ENCODE results near the gene USP6.
"Not testable (repeated sequence)": the region's sequence is repeated elsewhere in the genome, so short reads cannot be mapped to it uniquely, and the experiment has no call there.

The USP6 gene

GRCh38 chr17:5122586-5123342 lies 6.9 kb downstream of the USP6 start:
- DNase-seq, result no peak

DNA sequence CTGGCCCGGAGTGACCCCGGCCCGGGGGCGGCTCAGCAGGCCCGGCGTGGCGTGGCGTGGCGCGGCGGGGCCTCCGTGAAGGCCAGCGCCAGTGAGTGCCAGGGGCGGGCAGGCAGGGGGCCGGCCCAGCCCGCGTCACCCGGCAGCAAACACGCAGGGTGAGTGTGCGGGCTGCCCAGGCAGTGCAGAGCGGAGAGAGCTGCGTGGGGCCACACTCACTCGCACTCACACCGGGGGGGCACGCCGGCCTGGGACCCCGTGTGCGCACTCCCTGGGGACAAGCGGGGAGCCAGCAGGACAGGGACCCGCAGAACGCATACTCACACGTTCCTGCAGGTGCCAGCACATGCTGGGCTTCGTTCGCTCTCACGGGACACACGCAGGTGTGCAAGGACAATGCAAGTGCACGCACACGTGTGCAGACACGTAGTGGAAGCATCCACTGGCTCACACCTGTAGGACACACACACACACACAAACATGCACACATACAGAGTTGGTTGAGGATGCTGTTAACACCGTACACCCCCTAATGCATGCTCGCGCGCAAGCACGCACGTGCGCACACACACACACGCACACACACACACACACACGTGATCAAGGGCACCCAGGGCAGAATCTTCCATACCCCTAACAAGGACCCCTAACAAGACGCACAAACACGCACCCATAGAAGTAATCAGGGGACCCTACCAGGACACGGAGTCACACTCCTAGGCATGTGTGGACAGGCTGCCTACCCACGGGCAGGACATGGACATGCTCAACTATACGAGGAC lies 7.7 kb downstream of the USP6 start:
- no peak for DNase-seq

GRCh38 chr17:5124125-5124760 lies 8.4 kb downstream of the USP6 start:
- DNase-seq, result not testable (repeated sequence)

GRCh38 chr17:5124896-5125295 lies 9.1 kb downstream of the USP6 start:
- DNase-seq, result not testable (repeated sequence)

DNA sequence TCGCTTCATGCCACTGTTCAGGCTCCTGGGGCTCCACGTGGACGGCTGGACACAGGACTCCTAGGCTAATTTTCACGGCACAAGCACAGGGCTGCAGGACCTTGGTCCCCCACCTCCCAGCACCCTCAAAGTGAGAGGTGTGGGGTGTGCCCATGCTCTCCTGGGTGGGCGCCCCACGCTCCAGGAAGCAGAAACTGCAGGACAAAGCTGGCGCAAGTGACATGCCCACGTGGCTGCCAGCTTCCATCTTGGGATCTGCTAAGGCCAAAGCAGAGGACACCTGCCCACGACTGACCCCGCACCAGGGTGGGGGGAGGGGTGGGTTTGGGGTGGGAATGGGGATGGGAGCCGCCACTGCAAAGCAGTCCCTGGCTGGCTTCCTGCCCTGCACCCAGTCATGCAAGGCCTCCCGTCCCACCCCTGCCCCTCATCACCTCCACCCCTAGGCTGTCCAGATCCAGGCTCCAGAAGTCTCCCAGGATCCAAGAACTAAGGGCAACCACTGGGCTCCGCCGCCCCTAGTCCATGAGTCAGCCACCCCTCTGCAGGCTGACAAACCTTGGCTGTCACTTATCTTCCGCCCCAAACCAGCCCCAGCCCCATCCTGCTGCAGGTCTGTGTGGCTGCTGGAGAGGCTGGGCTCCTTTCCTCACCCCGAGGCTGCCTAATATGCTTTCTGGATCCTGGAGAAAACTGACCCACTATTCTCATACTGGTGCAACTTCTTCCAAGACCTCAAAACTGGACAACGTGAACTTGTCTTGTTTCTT lies 11.1 kb downstream of the USP6 start:
- no peak for DNase-seq

DNA sequence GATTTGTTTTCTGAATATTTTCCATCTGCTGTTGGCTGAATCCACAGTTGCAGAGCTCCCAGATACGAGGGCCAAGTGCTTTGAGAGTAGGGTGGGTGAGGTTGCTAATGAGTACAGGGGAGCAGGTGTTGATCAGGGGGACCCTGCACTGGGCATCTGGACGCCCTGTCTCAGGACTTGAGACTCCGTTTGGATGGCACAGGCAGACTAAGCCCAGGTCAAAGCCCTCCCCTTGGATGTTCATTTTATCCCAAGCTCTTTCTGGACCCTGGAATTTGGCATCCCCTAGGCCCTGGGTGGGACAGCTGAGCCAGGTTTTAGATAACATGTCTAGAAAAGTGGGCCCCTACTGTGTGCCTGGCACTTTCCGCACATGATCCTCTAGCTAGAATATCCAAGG lies 12.1 kb downstream of the USP6 start:
- no peak for DNase-seq

GRCh38 chr17:5128387-5128786 lies 12.6 kb downstream of the USP6 start:
- DNase-seq, result not testable (repeated sequence)

DNA sequence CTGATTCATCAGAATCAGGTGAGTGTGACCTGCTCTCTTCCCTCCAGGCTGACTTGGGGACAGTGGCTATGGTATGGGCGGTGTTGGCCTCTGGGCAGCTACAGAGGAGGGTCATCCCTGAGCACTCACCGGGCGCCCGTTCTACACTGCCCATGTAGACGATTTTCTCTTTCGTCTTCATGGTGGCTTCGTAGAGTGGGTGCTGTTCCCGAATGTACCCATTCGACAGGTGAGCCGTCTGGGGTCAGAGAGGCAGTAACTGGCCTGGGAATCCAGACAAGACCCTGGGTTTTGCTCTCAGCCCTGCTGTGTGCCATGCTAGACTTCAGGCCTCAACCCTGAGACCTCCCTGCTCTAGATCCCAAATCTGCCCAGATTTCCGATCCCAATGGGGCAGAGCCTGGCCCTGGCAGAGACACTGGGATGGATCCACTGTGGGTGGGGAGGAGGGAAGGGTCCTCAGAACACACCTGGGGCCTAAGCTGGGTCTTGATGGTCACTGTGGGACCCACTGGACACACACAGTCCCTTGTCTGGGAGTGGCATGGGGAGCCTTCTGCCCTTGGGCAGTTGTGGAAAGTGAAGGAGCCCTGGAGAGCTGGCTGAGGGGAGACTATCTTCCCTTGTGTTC lies 13.2 kb downstream of the USP6 start:
- no peak for DNase-seq

- not testable (repeated sequence) for DNase-seq
Measured at GRCh38 chr17:5129770-5130169, 13.9 kb downstream of the USP6 start.

DNA sequence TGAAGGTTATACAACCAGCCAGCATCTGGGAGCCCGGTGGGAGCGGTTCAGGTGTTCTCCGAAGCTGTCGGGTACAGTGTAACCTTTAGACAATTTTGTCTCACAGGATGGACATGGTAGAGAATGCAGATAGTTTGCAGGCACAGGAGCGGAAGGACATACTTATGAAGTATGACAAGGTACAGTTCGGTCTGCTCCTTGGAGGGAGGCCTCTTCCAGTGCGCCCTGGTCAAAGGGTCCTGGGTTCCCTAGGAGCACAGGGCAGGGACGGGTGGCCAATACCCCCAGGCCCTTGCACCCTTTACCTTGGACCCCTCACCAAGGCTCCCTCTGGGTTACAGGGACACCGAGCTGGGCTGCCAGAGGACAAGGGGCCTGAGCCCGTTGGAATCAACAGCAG lies 14.4 kb downstream of the USP6 start:
- DNase-seq, result not testable (repeated sequence)

DNA sequence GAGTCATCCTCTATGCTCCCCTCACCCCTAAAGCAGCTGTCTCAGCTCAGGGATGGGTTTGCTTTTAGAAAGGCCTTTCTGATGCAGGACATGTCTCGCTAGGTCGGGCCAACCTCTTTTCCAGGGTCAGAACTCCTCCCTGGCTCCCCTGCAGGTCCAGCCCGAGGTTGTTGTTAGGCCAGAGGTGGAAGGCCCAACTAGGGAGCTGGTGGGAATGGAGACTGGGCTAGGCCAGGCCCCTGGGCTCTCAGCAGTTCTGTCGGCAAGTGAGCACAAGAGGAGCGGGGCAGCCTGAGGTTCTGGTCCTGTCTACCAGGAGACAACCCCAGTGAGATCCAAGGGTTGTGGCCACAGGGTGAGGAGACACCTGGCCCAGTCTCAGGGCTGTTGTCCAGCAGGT lies 14.9 kb downstream of the USP6 start:
- not testable (repeated sequence) for DNase-seq

GRCh38 chr17:5131146-5131715 lies 15.4 kb downstream of the USP6 start:
- DNase-seq, result no peak

- not testable (repeated sequence) for DNase-seq
Measured at GRCh38 chr17:5131799-5132502, 16.1 kb downstream of the USP6 start.

DNA sequence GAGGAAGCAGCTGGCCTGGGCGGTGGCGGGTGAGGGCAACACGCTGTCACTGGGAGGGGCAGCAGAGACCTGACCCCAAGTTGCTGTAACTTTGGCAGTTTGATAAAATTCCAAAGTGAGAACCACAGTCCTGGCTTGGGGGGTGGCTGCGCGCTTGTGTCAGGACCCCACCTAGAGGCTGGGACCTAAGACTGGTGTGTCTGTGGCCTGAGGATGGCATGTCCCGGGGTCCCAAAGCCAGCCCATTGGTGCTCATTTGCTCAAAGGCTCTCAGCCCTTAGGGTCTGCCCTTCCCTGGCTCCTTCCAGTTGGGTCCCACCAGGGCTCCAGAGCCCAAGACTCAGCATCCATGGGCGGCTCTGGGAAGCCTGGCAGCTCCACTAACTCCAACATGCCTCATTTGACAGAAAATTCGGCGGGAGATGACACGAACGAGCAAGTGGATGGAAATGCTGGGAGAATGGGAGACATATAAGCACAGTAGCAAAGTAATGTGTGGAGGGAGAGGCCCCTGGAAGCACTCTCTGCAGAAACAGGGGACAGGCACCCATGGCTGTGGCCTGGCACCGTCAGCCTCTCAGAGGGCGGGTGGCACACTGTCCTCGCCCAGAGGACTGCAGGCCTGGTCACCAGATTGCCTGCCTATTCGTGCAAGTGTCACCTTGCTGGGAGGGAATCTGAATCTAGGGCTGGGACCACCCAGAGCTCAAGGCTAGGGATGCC lies 16.8 kb downstream of the USP6 start:
- DNase-seq, result not testable (repeated sequence)

DNA sequence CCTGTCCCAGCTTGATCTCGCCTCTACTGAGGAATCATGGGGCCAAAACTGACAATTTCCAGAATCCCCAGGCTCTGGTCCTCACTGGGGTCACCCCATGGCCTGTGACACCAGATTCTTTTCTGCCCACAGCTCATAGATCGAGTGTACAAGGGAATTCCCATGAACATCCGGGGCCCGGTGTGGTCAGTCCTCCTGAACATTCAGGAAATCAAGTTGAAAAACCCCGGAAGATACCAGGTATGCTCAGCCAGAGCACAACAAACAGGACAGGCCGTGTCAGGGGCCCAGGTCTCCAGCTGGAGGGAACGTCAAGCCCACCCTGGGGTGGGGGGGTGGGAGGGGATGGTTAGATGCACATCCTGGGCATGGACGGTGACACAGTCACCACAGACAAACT lies 17.5 kb downstream of the USP6 start:
- no peak for DNase-seq

DNA sequence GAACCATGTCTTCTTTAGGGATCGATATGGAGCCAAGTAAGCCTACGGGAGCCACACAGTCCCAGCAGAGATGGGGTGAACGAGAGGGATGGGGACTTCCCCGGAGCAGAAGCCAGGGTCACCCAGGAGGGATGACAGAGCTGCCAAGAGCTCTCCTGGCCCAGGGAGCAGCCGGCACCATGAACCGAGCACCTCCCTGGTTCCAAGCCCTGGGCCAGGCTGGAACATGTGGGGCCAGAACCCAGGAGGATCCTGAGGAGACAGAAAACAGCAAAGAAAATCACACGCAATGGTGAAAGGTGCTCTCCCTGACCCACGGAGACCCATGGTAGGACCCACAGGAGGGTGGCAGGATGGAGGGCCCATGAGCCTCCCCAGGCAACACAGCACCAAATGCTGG lies 18.1 kb downstream of the USP6 start:
- not testable (repeated sequence) for DNase-seq

DNA sequence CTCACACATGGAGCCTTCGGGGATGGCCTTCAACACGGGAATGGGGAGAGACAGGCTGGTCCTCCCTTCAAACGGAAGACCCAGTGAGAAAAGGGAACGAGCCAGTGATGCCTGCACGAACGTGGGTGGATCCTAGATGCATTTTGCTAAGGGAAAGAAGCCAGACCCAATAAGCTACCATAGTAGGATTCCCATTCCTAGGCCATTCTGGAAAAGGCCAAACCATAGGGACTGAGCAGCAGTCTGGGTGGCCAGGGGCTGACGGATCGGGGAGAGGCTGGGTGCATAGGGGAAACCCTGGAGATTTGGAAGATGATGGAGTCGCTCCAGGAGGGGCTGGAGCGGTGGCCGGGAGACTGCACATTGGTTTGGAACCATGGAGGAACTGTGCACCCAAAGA lies 18.7 kb downstream of the USP6 start:
- DNase-seq, result not testable (repeated sequence)

DNA sequence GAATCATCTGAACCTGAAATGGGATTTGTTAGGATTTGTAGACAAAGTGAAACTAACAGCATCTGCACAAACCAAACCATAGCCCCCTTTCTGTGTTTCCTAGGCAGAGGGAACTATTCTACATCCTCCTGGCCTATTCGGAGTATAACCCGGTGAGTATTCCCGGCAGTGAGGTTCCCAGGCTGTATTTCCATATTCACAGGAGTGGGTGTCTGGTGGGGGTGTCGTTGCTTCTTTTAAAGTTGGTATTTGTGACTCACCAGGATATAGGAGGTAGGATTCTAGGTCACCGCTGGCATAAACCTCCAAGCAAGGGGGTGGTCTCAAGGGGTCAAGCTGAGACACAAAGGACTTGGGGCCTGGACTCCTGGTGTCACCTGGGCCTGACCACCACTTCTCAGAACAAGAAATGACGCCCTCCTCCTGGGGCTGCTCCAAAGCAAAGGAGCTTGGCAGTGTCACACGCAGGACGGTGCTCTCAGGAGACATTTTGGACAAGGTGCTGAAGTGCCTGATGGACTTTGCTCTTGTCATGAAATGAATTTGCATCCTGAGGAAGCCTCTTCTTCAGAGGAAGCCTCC lies 19.4 kb downstream of the USP6 start:
- DNase-seq, result not testable (repeated sequence)

DNA sequence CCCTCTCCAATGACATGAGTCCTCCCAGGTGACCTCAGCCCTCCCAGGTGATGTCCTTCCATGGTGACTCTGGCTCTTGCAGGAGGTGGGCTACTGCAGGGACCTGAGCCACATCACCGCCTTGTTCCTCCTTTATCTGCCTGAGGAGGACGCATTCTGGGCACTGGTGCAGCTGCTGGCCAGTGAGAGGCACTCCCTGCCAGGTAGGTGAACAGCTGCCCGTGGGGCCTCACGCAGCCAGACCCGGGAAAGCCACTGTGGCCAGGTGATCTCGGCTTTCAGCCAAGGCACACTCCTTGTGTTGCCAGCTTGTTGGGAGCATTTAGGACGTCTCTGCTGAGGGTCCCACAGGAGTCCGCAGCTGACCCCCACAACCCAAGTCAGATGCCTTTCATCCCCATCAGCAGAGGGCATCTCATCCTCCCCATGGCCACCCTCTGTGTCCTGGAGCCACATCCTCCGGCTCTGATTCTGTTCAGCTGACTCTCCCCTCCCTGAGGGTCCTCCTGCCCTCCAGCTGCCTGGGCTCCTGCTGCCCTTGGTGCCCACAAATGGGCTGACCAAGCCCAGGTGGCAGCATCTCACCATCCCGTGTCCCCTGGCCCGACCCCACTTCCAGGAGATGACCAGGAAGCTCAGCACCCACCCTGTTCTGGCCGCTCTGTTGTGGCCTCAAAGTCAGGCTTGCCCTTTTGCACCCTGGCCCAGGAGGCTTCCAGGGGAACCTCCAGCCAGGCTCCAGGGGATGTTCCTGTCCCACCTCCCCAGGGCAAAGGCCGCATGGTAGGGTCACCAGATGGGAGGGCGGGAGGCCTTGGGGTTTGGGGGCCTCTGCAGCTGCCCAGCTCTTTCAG lies 20.1 kb downstream of the USP6 start:
- no peak for DNase-seq
